H4 (cell line): Measurements from ENCODE around the gene ARID3B. TPM values are rescaled to one million over a fixed set of nuclear protein-coding genes. Genes with fewer than 3 reads are reported as not detected.
A peak's percentile ranks its signal among the peaks of the same experiment; 100 is the strongest.
"Not testable (repeated sequence)": the region's sequence is repeated elsewhere in the genome, so short reads cannot be mapped to it uniquely, and the experiment has no call there.

Experiments used
- DNase-seq: peaks from one replicate; pipeline ENCODE4 v3.0.0-alpha.2; 2015; ENCODE audit warnings: low spot score
- total RNA-seq: library from RNA; depleted of rRNA; stranded (reverse); fragments of >200 nt; shearing (Covaris generic); gene quantifications from 2 replicates; pipeline ENCODE4 v1.2.3, GENCODE V29; 2014

Gene ARID3B
- total RNA-seq, 1 experiment from 2014 or later: 1.0 TPM

DNA sequence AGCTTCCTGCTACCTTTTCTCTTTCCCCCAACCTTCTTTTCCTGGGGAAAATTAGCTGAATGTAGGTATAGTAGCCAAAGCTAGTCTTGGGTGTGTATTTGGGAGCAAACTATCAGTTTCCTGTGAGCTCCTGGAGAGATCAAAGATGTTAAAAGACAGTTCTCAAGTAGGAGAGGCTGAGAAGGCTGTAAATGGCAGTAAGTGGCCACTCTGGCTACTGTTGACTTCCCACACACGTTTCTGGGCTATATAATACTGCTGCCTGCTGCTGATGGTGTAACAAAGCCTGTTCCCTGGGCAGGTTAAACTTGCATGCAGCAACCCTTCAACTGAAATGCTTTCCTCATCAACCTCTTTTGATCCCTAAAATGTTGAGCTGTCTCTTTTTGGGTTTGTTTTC is 27.6 kb downstream of the ARID3B start:
- no peak for DNase-seq

DNA sequence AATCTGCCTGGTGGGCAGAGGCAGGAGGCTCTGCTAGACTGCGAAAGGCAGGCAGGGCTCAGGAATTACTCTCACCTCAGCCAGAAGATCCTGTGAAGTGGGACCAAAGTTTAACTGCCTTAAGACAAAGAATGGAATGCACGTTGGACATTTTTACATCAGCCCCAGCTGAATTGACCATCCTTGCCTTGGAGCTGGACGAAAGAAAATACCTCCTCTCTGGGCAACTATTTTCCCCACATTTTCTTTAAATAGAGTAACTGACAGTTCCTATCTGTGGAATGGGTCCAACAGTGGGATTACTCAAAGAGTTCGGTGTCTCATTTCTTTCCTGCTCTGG is 28.7 kb downstream of the ARID3B start:
- no peak for DNase-seq

DNA sequence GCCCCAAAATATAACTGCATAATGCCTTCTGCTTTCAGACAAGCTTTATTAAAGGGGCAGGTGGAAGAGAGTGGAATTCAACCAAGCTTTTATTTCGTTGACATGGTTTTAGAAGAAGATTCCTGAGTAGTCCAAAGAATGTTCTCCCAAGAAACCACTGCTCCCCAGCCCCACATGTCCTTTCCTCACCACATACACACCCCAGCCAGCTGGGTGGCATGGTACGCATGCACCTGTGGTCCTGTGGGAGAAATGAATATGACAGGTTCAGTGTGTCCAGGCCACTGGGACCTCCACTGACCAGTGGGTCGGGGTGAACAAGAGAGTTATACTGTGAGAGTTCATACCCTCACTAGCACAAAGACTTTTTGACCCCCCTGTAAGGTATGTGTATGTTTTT is 30.2 kb downstream of the ARID3B start:
- DNase-seq: no peak

DNA sequence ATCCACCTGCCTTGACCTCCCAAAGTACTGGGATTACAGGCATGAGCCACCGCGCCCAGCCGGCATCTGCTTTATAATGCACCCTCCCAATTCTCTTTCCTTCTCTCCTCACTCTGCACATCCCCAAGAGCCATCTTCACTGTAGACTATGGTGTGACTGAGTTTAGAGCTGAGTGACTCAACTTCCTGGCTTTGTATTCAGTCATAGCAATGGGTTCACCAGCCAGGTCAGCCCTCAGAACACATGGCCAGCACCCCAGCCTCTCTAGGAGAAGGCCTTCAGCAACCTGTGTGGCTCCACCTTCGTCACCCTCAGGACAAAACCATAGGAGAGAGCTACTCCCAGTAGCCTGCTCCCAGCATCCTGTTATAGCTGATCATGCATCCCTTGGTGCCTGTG is 33.0 kb downstream of the ARID3B start:
- no peak for DNase-seq

DNA sequence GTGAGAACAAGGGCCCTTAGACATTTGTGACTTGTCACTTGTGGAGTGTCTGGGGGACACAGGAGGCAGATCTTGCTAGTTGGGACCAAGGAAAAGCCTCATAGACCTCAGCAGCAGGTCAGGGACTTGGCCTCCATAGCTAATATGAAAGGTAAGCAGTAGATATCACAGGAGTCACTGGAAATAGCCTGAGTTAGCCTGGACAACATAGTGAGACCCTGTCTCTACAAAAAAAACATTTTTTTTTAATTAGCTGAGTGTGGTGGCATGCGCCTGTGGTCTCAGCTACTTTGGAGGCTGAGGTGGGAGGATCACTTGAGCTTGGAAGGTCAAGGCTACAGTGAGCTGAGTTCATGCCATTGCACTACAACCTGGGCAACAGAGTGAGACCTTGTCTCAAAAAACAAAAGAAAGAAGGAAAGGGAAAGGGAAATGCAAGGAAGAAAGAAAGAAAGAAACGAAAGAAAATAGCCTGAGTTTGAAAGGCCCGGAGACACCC is 37.5 kb downstream of the ARID3B start:
- DNase-seq: no peak

DNA sequence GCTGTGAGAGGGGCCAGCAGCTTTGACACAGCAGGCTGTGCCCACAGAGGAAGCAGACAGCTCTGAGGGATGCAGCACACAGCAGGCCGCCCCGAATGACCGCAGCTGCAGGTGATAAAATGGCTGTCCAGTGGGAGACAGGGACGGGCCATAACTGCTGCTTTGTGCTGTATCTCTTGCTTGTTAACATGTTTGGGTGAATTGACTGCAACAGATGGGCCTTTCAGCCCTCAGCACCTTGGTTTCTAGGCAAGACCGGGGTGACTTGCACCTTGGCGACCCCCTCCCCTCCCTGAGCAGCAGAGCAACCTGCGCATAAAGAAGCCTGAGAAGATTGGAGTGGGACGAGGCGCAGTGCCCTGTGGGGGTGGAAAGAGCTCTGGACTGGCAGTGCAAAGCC is 38.0 kb downstream of the ARID3B start:
- no peak for DNase-seq

DNA sequence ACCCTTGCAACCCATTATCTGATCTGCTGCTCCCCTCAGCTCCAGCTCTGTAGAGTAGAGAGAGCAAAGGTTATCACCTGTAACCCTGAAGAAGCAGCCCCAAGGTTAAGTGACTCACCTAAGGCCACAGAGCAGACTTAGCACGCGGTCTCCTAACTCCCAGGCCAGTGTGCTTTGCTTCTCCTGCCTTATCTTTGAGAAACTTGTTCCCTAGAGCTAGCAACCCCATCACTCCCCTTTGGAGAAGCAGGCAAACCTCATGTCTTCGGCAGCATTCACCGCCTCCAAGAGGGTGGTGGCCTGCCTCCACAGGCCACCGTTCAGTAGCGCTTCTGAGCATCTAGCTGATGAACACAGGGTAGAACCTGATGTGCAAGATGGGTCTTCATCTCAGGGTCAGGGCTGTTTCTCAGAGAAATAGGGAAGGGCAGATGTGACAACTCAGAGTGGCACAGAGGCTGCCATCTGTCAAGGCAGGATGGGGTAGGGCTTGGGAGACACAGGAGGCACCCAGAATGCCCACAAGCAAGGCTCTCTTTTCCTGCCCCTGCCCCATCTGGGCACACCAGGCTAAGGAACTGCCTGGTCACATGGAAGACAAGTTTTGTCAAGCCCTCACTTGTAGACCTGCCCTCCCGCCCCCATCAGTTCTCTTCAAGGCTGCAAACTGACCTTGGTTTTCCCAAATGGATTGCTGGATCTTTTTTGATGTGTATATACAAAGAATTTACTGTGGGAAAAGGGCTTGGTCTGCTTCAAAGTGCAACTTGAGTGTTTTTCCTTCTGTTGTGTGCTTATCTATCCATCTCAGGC is 39.7 kb downstream of the ARID3B start:
- DNase-seq: no peak

DNA sequence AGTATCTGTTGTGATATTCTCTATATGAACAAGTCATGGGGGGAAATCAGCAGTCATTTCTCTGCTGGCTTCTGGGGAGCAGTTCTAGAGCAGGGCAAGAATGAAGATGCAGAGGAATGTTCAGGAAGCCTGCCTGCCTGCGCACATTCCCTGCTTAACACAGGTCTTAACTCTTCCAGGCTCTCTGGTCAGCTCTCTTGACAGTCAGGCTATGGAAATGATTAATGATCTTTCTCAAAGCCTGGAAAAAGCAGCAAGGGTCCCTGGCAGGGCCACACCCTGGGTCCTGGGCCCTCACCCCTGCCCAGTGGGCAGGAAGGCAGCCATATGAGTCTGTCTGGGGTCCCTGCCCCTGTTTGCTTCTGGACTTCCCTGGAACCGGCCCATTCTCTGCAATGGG is 43.2 kb downstream of the ARID3B start:
- no peak for DNase-seq

DNA sequence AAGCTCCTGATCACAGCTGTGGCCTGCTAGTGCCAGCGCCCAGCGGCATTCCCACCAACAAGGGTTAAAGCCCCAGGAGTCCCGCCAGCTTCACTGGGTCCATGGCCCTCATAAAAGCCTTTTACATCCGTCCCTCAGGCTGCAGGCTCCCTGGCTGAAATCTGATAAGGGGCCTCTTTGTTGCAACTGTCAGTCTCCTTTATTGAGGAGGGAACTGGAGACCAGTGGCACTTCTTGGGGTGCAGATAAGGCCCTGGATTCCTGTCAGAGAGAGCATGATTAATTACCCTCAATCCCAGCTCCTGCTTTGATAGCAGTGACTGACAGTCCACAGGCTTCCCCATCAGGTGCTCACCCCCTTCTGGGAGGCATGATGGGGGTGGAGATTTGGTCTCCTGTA is 43.8 kb downstream of the ARID3B start:
- DNase-seq: no peak

DNA sequence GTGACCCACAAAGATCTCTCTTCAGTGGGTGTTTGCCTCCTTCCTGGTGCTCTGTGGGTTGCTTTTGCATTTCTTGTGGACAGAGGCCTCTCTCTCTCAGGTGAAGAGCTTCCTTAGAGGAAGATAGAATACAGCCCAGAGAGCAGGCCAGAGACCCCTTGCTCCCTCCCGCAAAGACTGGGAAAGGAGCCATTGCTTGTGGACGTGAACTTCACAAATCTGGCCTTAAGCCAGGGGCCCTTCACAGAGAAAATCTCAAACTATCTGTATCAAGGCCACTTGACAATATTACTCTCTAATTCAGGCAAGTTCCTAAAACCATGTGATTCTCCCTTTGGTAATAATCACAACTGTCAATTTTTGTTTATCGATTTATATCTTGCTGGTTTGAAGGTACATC is 44.2 kb downstream of the ARID3B start:
- no peak for DNase-seq

DNA sequence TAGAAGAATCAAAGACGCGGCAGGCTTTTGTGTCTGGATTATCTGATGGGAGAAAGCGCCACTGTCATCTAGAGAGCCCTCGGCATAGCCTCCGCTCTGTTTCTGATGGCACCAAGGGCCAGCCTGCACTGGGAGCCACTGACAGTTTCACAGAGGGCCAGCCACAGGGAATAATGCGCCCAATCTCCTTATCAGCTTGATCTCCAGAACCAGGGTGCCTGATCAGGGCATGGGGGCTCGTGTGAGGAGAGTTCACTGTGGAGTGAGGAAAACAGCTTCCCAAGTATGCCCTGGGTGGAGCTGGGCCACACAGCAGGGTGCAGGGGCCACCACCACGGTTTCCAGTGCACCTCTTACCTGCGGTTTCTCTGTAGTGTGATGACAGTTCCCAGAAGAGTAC is 44.8 kb downstream of the ARID3B start:
- no peak for DNase-seq

DNA sequence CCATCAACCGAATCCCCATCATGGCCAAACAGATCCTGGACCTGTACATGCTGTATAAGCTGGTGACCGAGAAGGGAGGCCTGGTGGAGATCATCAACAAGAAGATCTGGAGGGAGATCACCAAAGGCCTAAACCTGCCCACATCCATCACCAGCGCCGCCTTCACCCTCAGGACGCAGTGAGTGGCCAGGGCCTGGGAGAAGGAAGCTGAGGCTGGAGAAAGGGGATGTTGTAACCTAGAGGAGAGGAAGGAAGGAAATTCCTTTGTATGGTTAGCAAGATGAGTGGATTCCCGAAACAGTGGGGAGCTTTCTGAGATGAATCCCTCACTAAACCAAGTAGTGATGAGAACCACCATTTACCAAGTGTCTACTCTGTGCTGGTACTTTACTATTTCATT is 48.8 kb downstream of the ARID3B start:
- DNase-seq: no peak

DNA sequence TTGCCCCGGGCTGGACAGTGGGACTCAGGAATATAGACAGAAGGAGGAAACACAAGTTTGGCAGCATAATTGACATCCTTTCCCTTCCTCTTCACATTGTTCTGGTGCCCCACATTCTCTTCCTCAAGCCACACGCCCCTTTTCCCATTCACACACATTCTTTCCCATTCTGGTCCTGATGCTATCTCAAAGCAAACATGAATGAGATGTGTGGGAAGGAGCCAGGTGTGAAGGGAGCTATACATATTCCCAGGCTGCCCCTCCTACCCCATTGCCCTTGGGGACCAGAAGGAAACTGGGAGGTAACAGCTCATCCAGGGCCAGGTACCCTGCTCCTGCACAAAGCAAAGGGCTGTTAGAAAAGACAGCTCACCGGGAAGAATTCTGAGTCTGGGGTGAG is 51.2 kb downstream of the ARID3B start:
- no peak for DNase-seq

DNA sequence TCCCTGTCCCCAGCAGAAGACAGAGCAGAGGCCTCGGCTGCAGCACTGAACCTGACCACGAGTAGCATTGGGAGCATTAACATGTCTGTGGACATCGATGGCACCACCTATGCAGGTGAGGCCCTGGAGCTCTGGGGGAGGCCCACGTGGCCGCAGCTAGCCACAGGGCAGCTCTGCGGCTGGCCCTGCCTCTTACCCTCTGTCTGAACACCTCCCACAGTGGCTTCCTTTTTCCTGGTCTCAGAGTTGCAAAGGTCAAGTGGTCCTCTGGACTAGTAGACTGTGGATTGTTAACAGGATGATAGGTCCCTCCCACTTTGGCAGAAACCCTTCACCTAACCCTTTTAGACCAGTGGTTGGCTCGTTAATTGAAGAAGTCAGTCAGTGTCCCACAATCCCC is 52.1 kb downstream of the ARID3B start:
- no peak for DNase-seq

DNA sequence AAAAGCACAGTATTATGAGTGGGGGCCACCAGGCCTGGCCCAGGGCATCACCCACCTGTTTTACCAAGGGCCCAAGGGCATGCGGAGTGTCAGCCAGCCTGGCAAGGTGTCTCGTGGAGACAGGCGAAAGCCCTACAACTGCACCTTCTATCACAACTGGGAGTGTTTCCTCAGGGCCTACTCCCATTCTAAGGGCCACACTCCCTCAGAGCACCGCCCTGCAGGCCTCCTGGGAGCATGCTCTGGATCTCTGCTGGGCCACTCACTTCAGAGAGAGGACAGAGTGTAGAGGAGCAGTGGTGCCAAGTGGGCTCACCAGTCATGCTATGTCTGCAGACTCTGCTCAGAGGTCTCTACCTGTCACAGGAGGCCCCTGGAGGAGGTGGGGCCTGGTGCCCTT is 53.4 kb downstream of the ARID3B start:
- no peak for DNase-seq

DNA sequence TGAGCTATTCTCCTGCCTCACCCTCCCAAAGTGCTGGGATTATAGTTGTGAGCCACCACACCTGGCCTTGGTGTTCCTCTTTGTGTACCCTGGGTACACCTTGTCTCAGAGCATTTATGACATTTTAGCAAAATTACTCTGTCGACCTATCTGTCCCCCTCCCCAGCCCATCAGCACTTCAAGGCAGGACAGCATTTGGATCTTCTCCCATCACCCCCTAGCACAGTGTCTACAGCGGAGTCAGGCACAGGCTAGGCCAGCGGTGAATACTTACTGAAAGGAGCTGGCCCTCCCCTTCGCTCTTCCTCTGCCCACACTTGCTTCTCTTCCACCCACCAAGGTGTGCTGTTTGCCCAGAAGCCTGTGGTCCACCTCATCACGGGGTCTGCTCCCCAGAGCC is 54.3 kb downstream of the ARID3B start:
- DNase-seq: no peak

DNA sequence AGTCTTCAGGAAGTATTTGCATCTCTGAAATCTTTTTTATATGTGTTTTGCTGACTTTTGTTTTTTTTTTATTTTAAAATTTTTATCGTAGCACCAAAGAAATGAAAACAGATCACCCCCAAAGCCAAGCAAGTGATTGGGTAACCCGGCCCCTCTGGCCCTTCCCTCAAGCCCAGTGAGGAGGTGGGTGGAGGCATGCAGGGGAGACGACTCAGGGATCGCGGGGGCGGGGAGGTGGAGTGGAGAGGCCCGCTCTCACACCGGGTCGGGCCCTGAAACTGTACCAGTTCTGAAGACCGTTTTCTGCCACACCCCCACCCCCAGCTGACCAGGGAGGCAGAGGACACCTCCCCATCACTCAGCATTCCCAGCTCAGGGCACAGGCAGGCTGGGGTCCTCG is 55.7 kb downstream of the ARID3B start:
- not testable (repeated sequence) for DNase-seq

DNA sequence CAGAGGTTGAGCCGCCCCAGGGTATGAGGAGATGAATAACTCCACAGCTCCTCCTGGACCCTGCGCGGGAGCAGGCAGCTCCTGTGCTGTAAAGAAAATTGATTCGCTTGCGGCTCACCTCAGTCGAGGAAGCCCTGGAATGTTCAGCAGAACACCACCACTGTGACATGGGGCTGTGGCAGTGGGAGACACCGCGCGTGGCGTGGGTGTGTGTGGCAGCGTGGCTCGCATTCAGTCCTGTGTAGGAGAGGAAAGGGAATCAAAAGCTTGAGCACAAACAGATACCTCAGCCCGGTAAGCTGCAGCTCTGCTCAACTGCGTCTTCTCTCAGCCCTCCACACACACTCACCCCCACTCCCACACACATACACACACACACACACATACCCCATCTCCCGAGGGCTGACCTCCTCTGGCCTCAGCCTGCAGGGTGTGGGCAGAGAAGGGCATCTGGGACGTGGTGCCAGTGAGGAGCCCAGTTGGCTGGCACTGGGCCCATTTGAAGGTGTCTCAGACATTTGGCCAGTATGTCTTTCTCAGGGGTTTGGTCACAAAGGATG is 56.2 kb downstream of the ARID3B start:
- not testable (repeated sequence) for DNase-seq

DNA sequence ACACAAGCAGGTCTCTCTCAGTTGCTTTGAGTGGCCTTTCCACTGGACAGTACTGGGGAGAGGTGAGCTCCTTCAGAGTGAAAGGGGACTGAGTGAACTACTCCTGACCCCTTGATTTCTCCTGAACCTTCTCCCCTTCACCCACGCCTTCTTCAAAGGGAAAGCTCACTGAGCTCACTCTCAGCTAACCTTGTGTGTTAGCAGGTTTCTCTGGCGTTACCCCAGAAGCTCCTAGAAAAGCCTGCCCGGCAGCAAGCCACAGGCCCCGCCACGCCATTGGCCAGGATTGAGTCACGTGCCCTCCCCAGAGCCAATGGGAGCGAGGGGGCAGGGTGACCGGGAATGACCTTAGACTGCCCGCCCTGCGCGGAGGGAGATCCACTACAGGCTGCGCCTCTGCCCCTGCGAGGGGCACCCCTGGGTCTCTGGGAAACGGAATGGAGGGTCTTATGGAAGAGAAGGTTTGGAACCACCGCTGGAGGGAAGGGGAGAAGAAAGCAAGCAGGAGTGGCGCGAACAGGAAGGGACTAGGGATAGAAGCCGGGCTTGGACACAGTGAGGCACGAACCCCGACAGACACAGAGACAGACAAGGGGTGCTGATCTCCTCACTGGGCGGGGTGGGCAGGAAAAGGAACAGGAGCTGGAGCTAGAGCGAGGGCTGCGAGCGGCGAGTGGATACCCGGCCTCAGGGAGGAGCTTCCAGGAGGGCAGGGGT is 57.3 kb downstream of the ARID3B start:
- peak; percentile 70 for DNase-seq

DNA sequence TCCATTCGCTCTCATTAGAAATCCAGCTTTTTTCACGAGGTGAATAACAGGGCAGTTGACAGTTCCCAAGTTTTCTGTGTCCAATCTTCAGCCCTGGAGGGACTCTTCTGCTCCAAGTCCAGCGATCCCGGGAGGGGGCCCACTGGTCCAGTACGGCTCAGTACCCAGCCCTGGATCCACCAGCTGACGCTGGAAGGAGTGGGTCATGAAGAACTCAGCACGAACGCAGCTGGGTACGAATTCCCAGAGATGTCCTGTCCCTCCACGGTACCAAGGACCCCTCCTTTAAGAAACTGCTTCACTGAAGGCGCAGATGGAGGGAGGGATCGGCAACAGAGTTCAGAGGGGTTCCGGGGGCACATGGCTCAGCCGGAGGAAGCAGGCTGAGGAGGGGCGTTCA is 58.1 kb downstream of the ARID3B start:
- DNase-seq: no peak

DNA sequence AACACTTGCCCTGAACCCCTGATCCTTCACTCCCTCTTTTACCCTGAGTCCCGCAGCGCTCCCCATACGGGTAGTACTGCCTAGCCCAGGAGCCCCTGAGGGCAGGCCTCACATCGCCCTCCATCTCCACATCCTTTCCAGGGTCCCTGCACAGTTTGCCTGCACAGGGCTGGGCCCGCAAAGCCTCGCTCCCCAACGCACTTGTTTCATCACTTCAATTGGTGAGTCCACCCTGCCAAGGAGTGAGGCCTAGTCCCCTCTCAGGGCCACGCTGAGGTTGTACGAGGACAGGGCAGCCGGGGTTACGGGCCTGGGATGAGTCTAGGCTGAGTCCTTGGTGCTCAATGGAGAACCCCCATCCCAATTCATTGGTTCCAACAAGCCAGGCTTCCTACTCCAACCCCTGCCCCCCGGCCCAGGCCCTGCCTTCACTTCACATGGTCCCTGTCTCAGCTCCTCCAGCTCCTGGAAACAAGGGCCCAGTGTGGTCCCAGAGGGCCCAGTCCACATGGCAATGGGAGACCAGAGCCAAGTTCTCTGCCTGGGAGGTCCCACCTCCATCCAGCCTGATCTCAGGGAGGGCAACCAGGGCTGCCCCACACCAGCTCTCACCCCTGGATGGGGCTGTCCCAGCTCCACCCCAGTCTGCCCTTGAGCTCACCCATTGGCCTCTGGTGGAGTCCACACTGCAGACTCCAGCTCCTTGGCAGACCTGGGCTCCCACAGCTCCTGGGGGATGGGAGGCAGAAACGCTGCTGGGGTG is 62.2 kb downstream of the ARID3B start:
- DNase-seq: no peak
